ENCODE measurements around the gene BUD23.

- TF ChIP-seq, protein P1, sequence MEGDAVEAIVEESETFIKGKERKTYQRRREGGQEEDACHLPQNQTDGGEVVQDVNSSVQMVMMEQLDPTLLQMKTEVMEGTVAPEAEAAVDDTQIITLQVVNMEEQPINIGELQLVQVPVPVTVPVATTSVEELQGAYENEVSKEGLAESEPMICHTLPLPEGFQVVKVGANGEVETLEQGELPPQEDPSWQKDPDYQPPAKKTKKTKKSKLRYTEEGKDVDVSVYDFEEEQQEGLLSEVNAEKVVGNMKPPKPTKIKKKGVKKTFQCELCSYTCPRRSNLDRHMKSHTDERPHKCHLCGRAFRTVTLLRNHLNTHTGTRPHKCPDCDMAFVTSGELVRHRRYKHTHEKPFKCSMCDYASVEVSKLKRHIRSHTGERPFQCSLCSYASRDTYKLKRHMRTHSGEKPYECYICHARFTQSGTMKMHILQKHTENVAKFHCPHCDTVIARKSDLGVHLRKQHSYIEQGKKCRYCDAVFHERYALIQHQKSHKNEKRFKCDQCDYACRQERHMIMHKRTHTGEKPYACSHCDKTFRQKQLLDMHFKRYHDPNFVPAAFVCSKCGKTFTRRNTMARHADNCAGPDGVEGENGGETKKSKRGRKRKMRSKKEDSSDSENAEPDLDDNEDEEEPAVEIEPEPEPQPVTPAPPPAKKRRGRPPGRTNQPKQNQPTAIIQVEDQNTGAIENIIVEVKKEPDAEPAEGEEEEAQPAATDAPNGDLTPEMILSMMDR (IDR thresholded peaks at IDR 0.05 in 4 of 5, conservative IDR thresholded peaks at IDR 0.05 in 1 of 5), result no peak
- peak; percentile 51 to 72 for TF ChIP-seq POLR2A (IDR thresholded peaks at IDR 0.05)
Measured at GRCh38 chr7:73718905-73719805, 35.8 kb downstream of the BUD23 start, which contains the start of gene STX1A.
